ENCODE results near the gene STAG2.

DNA sequence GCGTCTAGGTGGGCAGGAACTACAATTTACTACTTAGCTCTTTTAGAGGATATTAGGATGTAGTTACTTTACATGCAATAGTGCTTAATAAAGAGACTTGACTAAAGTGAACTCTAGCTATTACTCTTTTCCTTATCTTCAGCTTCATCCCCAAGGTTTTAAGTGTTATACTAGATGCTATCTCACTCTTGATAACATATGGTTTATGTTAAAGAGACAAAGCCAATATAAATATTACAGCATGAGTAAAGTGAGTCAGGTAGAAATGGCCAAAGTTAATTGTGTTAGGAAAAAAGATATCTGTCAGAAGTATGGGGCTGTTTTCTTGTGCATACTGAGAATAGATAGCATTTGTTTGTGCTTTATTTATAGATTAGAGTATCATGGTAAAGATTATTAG, 80.5 kb downstream of the STAG2 start:
- TF ChIP-seq EZH2 (optimal IDR thresholded peaks at IDR 0.05; ENCODE audit: low read depth, low read length) = no peak
- TF ChIP-seq, protein P1, sequence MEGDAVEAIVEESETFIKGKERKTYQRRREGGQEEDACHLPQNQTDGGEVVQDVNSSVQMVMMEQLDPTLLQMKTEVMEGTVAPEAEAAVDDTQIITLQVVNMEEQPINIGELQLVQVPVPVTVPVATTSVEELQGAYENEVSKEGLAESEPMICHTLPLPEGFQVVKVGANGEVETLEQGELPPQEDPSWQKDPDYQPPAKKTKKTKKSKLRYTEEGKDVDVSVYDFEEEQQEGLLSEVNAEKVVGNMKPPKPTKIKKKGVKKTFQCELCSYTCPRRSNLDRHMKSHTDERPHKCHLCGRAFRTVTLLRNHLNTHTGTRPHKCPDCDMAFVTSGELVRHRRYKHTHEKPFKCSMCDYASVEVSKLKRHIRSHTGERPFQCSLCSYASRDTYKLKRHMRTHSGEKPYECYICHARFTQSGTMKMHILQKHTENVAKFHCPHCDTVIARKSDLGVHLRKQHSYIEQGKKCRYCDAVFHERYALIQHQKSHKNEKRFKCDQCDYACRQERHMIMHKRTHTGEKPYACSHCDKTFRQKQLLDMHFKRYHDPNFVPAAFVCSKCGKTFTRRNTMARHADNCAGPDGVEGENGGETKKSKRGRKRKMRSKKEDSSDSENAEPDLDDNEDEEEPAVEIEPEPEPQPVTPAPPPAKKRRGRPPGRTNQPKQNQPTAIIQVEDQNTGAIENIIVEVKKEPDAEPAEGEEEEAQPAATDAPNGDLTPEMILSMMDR (IDR thresholded peaks at IDR 0.05; ENCODE audit: low read length) = no peak
